ENCODE data around the gene FGF4. TPM values are rescaled to one million over a fixed set of nuclear protein-coding genes. Genes with fewer than 3 reads are reported as not detected.

Gene FGF4
- total RNA-seq, 1 experiment from 2014 or later: 5.9 TPM

GRCh38 chr11:69813839-69814238 is 38.7 kb upstream of the FGF4 start:
- CTCF ChIA-PET: no interaction called here
- DNase-seq (ENCODE audit: low spot score): no peak
- no peak overlapping the region for H3K27ac Mint-ChIP-seq
- H3K4me1 Mint-ChIP-seq: 0 out of 2 replicates have a peak, but pooled peaks cover 4% of the 10 kb centered on the region
- POLR2A ChIA-PET: no interaction called here
- peaks cover 57% of the 10 kb centered on the region for H3K27me3 Mint-ChIP-seq (ENCODE audit: low read depth)
- no peaks in the 10 kb centered on the region for H3K36me3 Mint-ChIP-seq
- no peak for ATAC-seq
- H3K9me3 Mint-ChIP-seq: no peaks in the 10 kb centered on the region
- H3K4me3 Mint-ChIP-seq: no peak overlapping the region
- TF ChIP-seq ERG (CRISPR knock-in tag; IDR thresholded peaks at IDR 0.05) (no peak), OVOL2 (CRISPR knock-in tag; IDR thresholded peaks at IDR 0.05; ENCODE audit: borderline replicate concordance) (no peak), STAT6 (CRISPR knock-in tag; conservative IDR thresholded peaks at IDR 0.05; ENCODE audit: low read depth) (no peak), ZNF671 (CRISPR knock-in tag; IDR thresholded peaks at IDR 0.05) (no peak), ZNF232 (CRISPR knock-in tag; IDR thresholded peaks at IDR 0.05) (no peak), CREM (CRISPR knock-in tag; IDR thresholded peaks at IDR 0.05) (no peak)

- Mint-ChIP-seq H3K36me3 (no peaks in the 10 kb centered on the region), H3K27ac (no peak overlapping the region), H3K4me3 (no peak overlapping the region), H3K9me3 (no peaks in the 10 kb centered on the region), H3K27me3 (ENCODE audit: low read depth) (peaks cover 48% of the 10 kb centered on the region), H3K4me1 (peaks cover 7% of the 10 kb centered on the region; the same call in 1 of the 2 replicates)
- ATAC-seq: no peak
- ChIA-PET POLR2A (no interaction called here), CTCF (interaction anchor here (1.2 to 2.1 kb wide), 2 partner anchors 11 to 109 kb away, joined by 3 to 9 read pairs; no protein-coding TSS in a partner anchor)
- no peak for TF ChIP-seq JUN (CRISPR knock-in tag; IDR thresholded peaks at IDR 0.05)
- TF ChIP-seq MYBL2 (CRISPR knock-in tag; IDR thresholded peaks at IDR 0.05): no peak
- no peak for TF ChIP-seq ZNF121 (CRISPR knock-in tag; IDR thresholded peaks at IDR 0.05)
- no peak for TF ChIP-seq TP53 (CRISPR knock-in tag; IDR thresholded peaks at IDR 0.05)
- no peak for TF ChIP-seq AR (CRISPR knock-in tag; IDR thresholded peaks at IDR 0.05)
- no peak for TF ChIP-seq SP1 (CRISPR knock-in tag; conservative IDR thresholded peaks at IDR 0.05)
- TF ChIP-seq OVOL2 (CRISPR knock-in tag; IDR thresholded peaks at IDR 0.05; ENCODE audit: borderline replicate concordance): no peak
- DNase-seq (ENCODE audit: low spot score): no peak
Observed at GRCh38 chr11:69812946-69813345, 37.8 kb upstream of the FGF4 start.

GRCh38 chr11:69812256-69812655 is 37.1 kb upstream of the FGF4 start:
- Mint-ChIP-seq H3K9me3 (no peaks in the 10 kb centered on the region), H3K27ac (no peak overlapping the region), H3K27me3 (ENCODE audit: low read depth) (peaks cover 41% of the 10 kb centered on the region), H3K36me3 (no peaks in the 10 kb centered on the region), H3K4me3 (no peak overlapping the region), H3K4me1 (peaks cover 7% of the 10 kb centered on the region; the same call in 1 of the 2 replicates)
- POLR2A ChIA-PET: no interaction called here
- no peak for DNase-seq (ENCODE audit: low spot score)
- ATAC-seq: no peak
- CTCF ChIA-PET: interaction anchor here (1.2 to 2.1 kb wide), 2 partner anchors 11 to 108 kb away, joined by 3 to 9 read pairs; no protein-coding TSS in a partner anchor
- no peak for TF ChIP-seq ZNF219 (CRISPR knock-in tag; IDR thresholded peaks at IDR 0.05; ENCODE audit: borderline replicate concordance)
- TF ChIP-seq CREM (CRISPR knock-in tag; IDR thresholded peaks at IDR 0.05): no peak
- TF ChIP-seq NFYB (CRISPR knock-in tag; conservative IDR thresholded peaks at IDR 0.05; ENCODE audit: low read depth): no peak
- no peak for TF ChIP-seq NR1H2 (CRISPR knock-in tag; IDR thresholded peaks at IDR 0.05)
- TF ChIP-seq ZNF281 (CRISPR knock-in tag; IDR thresholded peaks at IDR 0.05): no peak
- no peak for TF ChIP-seq CTCF (IDR thresholded peaks at IDR 0.05)
- no peak for TF ChIP-seq FOXP4 (CRISPR knock-in tag; IDR thresholded peaks at IDR 0.05)
- TF ChIP-seq KAT7 (CRISPR knock-in tag; IDR thresholded peaks at IDR 0.05; ENCODE audit: borderline replicate concordance): no peak
